Skin epidermis (tissue), 12 donors: Measurements from ENCODE around the gene KANK2.

Source experiments
- H3K27ac ChIP-seq, 21 experiments: fragments of 200-600 bp; sonication (generic) in 11 of 21; one replicate each; pipeline ENCODE4 v1.5.0; 2020; ENCODE audit warnings: mild to moderate bottlenecking in 3 of 21, inconsistent platforms in 2 of 21, moderate library complexity in 2 of 21
- H3K4me3 ChIP-seq, 7 experiments: fragments of 200-600 bp; sonication (generic) in 2 of 7; one replicate each; pipeline ENCODE4 v1.5.0; 2020; ENCODE audit warnings: inconsistent platforms in 2 of 7, mild to moderate bottlenecking in 2 of 7, moderate library complexity in 1 of 7

KANK2 gene

GRCh38 chr19:11197291-11198174 lies at the start of gene KANK2:
Gene KANK2, minus strand, starts transcription at chr19:11197545. Its CDS starts 3,034 bp downstream, at chr19:11194511.
- Histone ChIP-seq H3K27ac (peak within 1 kb of the TSS in 20 of 21 experiments; percentile 49 to 85 (median 76)), H3K4me3 (peak within 1 kb of the TSS; percentile 38 to 64 (median 55))

GRCh38 chr19:11246941-11247340 lies 49.6 kb upstream of the KANK2 start:
- no peak overlapping the region for H3K4me3 ChIP-seq
- H3K27ac ChIP-seq = peak overlapping the region in 2 of 21 experiments; percentile 21 to 71

GRCh38 chr19:11244846-11245589 lies 47.7 kb upstream of the KANK2 start:
- Histone ChIP-seq H3K27ac (no peak overlapping the region), H3K4me3 (no peak overlapping the region)

- Histone ChIP-seq H3K27ac (peak overlapping the region in 4 of 21 experiments; percentile 17 to 52 (median 38)), H3K4me3 (no peak overlapping the region)
Observed at GRCh38 chr19:11243798-11244169, 46.4 kb upstream of the KANK2 start.

- Histone ChIP-seq H3K27ac (peak overlapping the region in 5 of 21 experiments; percentile 17 to 52 (median 45)), H3K4me3 (no peak overlapping the region)
Observed at GRCh38 chr19:11242864-11243797, 45.8 kb upstream of the KANK2 start.

- H3K4me3 ChIP-seq = no peak overlapping the region
- H3K27ac ChIP-seq = no peak overlapping the region
Observed at GRCh38 chr19:11242025-11242424, 44.7 kb upstream of the KANK2 start.

- no peak overlapping the region for H3K4me3 ChIP-seq
- H3K27ac ChIP-seq = no peak overlapping the region
Observed at GRCh38 chr19:11240008-11240444, 42.7 kb upstream of the KANK2 start.

- H3K27ac ChIP-seq = no peak within 1 kb of the TSS
- no peak within 1 kb of the TSS for H3K4me3 ChIP-seq
Observed at GRCh38 chr19:11239377-11240000, 42.1 kb upstream of the KANK2 start, which contains the start of gene ANGPTL8. Gene ANGPTL8, plus strand, starts transcription at chr19:11239619. Its CDS starts 19 bp downstream, at chr19:11239638.

GRCh38 chr19:11238781-11239376 lies 41.5 kb upstream of the KANK2 start:
- Histone ChIP-seq H3K27ac (no peak overlapping the region), H3K4me3 (no peak overlapping the region)

- Histone ChIP-seq H3K27ac (no peak overlapping the region), H3K4me3 (no peak overlapping the region)
Observed at GRCh38 chr19:11238041-11238440, 40.7 kb upstream of the KANK2 start.

GRCh38 chr19:11237321-11237720 lies 40.0 kb upstream of the KANK2 start:
- no peak overlapping the region for H3K4me3 ChIP-seq
- no peak overlapping the region for H3K27ac ChIP-seq

- Histone ChIP-seq H3K4me3 (no peak overlapping the region), H3K27ac (no peak overlapping the region)
Observed at GRCh38 chr19:11236324-11237301, 39.3 kb upstream of the KANK2 start.

- H3K27ac ChIP-seq = no peak overlapping the region
Observed at GRCh38 chr19:11234486-11235075, 37.2 kb upstream of the KANK2 start.

GRCh38 chr19:11233073-11233472 lies 35.7 kb upstream of the KANK2 start:
- H3K4me3 ChIP-seq = no peak overlapping the region
- no peak overlapping the region for H3K27ac ChIP-seq

More at GRCh38 chr19:11234486-11235075, 37.2 kb upstream of the KANK2 start:
- no peak overlapping the region for H3K4me3 ChIP-seq

GRCh38 chr19:11232555-11232954 lies 35.2 kb upstream of the KANK2 start:
- Histone ChIP-seq H3K4me3 (no peak overlapping the region), H3K27ac (no peak overlapping the region)

GRCh38 chr19:11230621-11231386 lies 33.5 kb upstream of the KANK2 start:
- H3K27ac ChIP-seq = no peak overlapping the region
- no peak overlapping the region for H3K4me3 ChIP-seq
